Gastroesophageal sphincter (tissue), 4 donors: Measurements from ENCODE around the gene LAMA2. TPM values are rescaled to one million over a fixed set of nuclear protein-coding genes. Genes with fewer than 3 reads are reported as not detected.
A peak's percentile ranks its signal among the peaks of the same experiment; 100 is the strongest.

ENCODE experiments used
- ATAC-seq: fragments of 150-250 bp; one replicate; pipeline ENCODE4 v1.9.1; 2016; ENCODE audit warnings: mild to moderate bottlenecking, moderate library complexity
- H3K27ac ChIP-seq, 4 donors: fragments of 200-600 bp; sonication (generic) in 3 of 4; 1 replicate in 3 of 4; 2 replicates in 1 of 4; pipeline ENCODE4 v1.5.1; 2016 to 2019
- H3K27me3 ChIP-seq: fragments of 200-600 bp; sonication (generic); one replicate; pipeline ENCODE4 v1.5.1; 2019
- H3K36me3 ChIP-seq, 2 donors: fragments of 200-600 bp; sonication (generic); one replicate each; pipeline ENCODE4 v1.5.1; 2019; ENCODE audit warnings: control low read depth in 1 of 2
- H3K4me1 ChIP-seq, 3 donors: fragments of 200-600 bp; sonication (generic); 1 replicate in 2 of 3; 2 replicates in 1 of 3; pipeline ENCODE4 v1.5.1; 2016 to 2019; ENCODE audit warnings: control low read depth in 2 of 3
- H3K4me3 ChIP-seq, 2 donors: fragments of 200-600 bp; sonication (generic); one replicate each; pipeline ENCODE4 v1.5.1; 2019; ENCODE audit warnings: mild to moderate bottlenecking in 1 of 2, moderate library complexity in 1 of 2
- H3K9me3 ChIP-seq, 3 donors: fragments of 200-600 bp; sonication (generic); one replicate each; pipeline ENCODE4 v1.5.1; 2017 to 2019; ENCODE audit warnings: control low read depth in 2 of 3
- CTCF ChIP-seq, 4 experiments: fragments of 200-600 bp in 2 of 4; fragments of 450-650 bp in 2 of 4; sonication (generic) in 1 of 4; IDR thresholded peaks; one replicate each; pipeline ENCODE4 v1.5.1; 2017 to 2019; ENCODE audit warnings: antibody characterized with exemption in 4 of 4, mild to moderate bottlenecking in 2 of 4, moderate library complexity in 2 of 4
- EP300 ChIP-seq: sonication (generic); formaldehyde crosslinking; IDR thresholded peaks from one replicate; pipeline ENCODE4 v1.6.1; 2017; ENCODE audit warnings: antibody characterized with exemption, mild to moderate bottlenecking
- POLR2A ChIP-seq, 2 donors: fragments of 450-650 bp; IDR thresholded peaks; one replicate each; pipeline ENCODE4 v1.6.1; 2017; ENCODE audit warnings: antibody characterized with exemption in 2 of 2, mild to moderate bottlenecking in 2 of 2, moderate library complexity in 1 of 2
- POLR2AphosphoS5 ChIP-seq: sonication (generic); formaldehyde crosslinking; IDR thresholded peaks from one replicate; pipeline ENCODE4 v1.6.1; 2017; ENCODE audit warnings: antibody characterized with exemption
- WGBS, 2 donors: methylation state at CpG; one replicate each; pipeline ENCODE4 v1.1.5; 2018; ENCODE audit warnings: low coverage in 1 of 2; 5-methylcytosine and 5-hydroxymethylcytosine counted together
- total RNA-seq, 4 donors: library from RNA; depleted of rRNA; stranded (reverse); fragments of >200 nt; gene quantifications; one replicate each; pipeline ENCODE4 v1.1.0, GENCODE V29; 2016

LAMA2 gene
- total RNA-seq, 4 donors from 2014 or later = 103 to 199 (median 153) TPM

- 88 to 91% methylated on average over 3 of the region's 3 CpGs for WGBS, 2 donors
- peaks cover 0 to 7% (median 0%) of the 10 kb centered on the region in 3 donors for H3K4me1 ChIP-seq
- H3K27me3 ChIP-seq = no peaks in the 10 kb centered on the region
- H3K27ac ChIP-seq = no peak overlapping the region
- TF ChIP-seq POLR2AphosphoS5 (no peak), CTCF (IDR thresholded peaks at IDR 0.05) (no peak), EP300 (no peak), POLR2A (IDR thresholded peaks at IDR 0.05) (no peak)
- ATAC-seq = no peak
- no peak overlapping the region for H3K4me3 ChIP-seq
- no peaks in the 10 kb centered on the region for H3K36me3 ChIP-seq
- no peaks in the 10 kb centered on the region for H3K9me3 ChIP-seq
These were observed 301.4 kb downstream of the LAMA2 start for GRCh38 chr6:129184324-129184723.

GRCh38 chr6:129184808-129185366 is 301.9 kb downstream of the LAMA2 start:
- peaks cover 0 to 7% (median 0%) of the 10 kb centered on the region in 3 donors for H3K4me1 ChIP-seq
- WGBS, 2 donors = 85 to 100% methylated on average over 1 of the region's 1 CpG
- H3K36me3 ChIP-seq = no peaks in the 10 kb centered on the region
- no peaks in the 10 kb centered on the region for H3K27me3 ChIP-seq
- ATAC-seq = no peak
- TF ChIP-seq EP300 (no peak), POLR2AphosphoS5 (no peak), CTCF (IDR thresholded peaks at IDR 0.05) (no peak), POLR2A (IDR thresholded peaks at IDR 0.05) (no peak)
- no peaks in the 10 kb centered on the region for H3K9me3 ChIP-seq
- no peak overlapping the region for H3K27ac ChIP-seq
- H3K4me3 ChIP-seq = no peak overlapping the region

GRCh38 chr6:129186988-129187387 is 304.1 kb downstream of the LAMA2 start:
- Histone ChIP-seq H3K27ac (no peak overlapping the region), H3K4me3 (no peak overlapping the region), H3K9me3 (no peaks in the 10 kb centered on the region), H3K27me3 (no peaks in the 10 kb centered on the region), H3K4me1 (no peaks in the 10 kb centered on the region), H3K36me3 (no peaks in the 10 kb centered on the region)
- peak; percentile 43 for ATAC-seq
- 61 to 76% methylated on average over 3 of the region's 3 CpGs for whole genome bisulfite sequencing, 2 donors
- TF ChIP-seq EP300 = no peak
- no peak for TF ChIP-seq POLR2A (IDR thresholded peaks at IDR 0.05)
- peak; percentile 20 for TF ChIP-seq POLR2AphosphoS5
- TF ChIP-seq CTCF (IDR thresholded peaks at IDR 0.05) = no peak

GRCh38 chr6:129188306-129188705 is 305.4 kb downstream of the LAMA2 start:
- Histone ChIP-seq H3K4me1 (no peaks in the 10 kb centered on the region), H3K27me3 (no peaks in the 10 kb centered on the region), H3K36me3 (peaks cover 0 to 5% of the 10 kb centered on the region in 2 donors), H3K9me3 (no peaks in the 10 kb centered on the region), H3K27ac (no peak overlapping the region), H3K4me3 (no peak overlapping the region)
- TF ChIP-seq EP300 (no peak), POLR2AphosphoS5 (no peak), CTCF (IDR thresholded peaks at IDR 0.05) (no peak), POLR2A (IDR thresholded peaks at IDR 0.05) (no peak)
- 60 to 61% methylated on average over 2 of the region's 2 CpGs for WGBS, 2 donors
- no peak for ATAC-seq

- Histone ChIP-seq H3K27me3 (no peaks in the 10 kb centered on the region), H3K27ac (no peak overlapping the region), H3K36me3 (peaks cover 0 to 5% of the 10 kb centered on the region in 2 donors), H3K4me1 (no peaks in the 10 kb centered on the region), H3K9me3 (no peaks in the 10 kb centered on the region), H3K4me3 (no peak overlapping the region)
- ATAC-seq = no peak
- TF ChIP-seq POLR2AphosphoS5 (no peak), EP300 (no peak), CTCF (IDR thresholded peaks at IDR 0.05) (no peak), POLR2A (IDR thresholded peaks at IDR 0.05) (no peak)
- WGBS, 2 donors = 63 to 70% methylated on average over 2 of the region's 2 CpGs
These were observed 305.9 kb downstream of the LAMA2 start for GRCh38 chr6:129188795-129189194.
